AG04450 (cell line): ENCODE data around the gene LCP2. TPM values are rescaled to one million over a fixed set of nuclear protein-coding genes. Genes with fewer than 3 reads are reported as not detected.

Experiments used
- CTCF ChIA-PET: fragments of 300-600, 350-600 bp; formaldehyde crosslinking; extraction: SDS; loops from one replicate; lab custom pipeline; 2022; ENCODE audit warnings: antibody characterized with exemption, inconsistent platforms; lab: Charles Lee
- POLR2A ChIA-PET: fragments of 350-600 bp; formaldehyde crosslinking; extraction: SDS; loops from one replicate; lab custom pipeline; 2021; ENCODE audit warnings: antibody characterized with exemption, inconsistent platforms; lab: Yijun Ruan, JAX
- DNase-seq: peaks from one replicate; pipeline ENCODE4 v3.0.0-alpha.2; 2011; ENCODE audit warnings: low read depth, low spot score
- H3K27ac ChIP-seq: one replicate; pipeline ENCODE4 v1.5.1; 2012; ENCODE audit warnings: low read depth, low read length, control low read depth
- H3K27me3 ChIP-seq: one replicate; pipeline ENCODE4 v1.6.0; 2012; ENCODE audit warnings: low read length; ENCODE audit not compliant: control insufficient read depth, insufficient read depth
- H3K4me3 ChIP-seq: 2 replicates; pipeline ENCODE4 v1.5.1; 2011; ENCODE audit warnings: mild to moderate bottlenecking, low read depth, low read length, control low read depth
- H3K9me3 ChIP-seq: 2 replicates; pipeline ENCODE4 v1.5.1; 2012; ENCODE audit warnings: low read length; ENCODE audit not compliant: control insufficient read depth, insufficient read depth
- CTCF ChIP-seq: IDR thresholded peaks from 2 replicates; pipeline ENCODE4 v1.5.1; 2011; ENCODE audit warnings: low read depth, low read length, control low read depth, inconsistent platforms
- polyA plus RNA-seq: library from polyadenylated mRNA; depleted of rRNA; stranded (reverse); fragments of >200 nt; gene quantifications from 2 replicates; pipeline ENCODE4 v1.2.3, GENCODE V29; 2011

The LCP2 gene
- polyA plus RNA-seq, 1 experiment, result not detected

GRCh38 chr5:170317499-170317898 lies 19.9 kb upstream of the LCP2 start:
- Histone ChIP-seq H3K27me3 (no peaks in the 10 kb centered on the region), H3K9me3 (no peaks in the 10 kb centered on the region), H3K27ac (no peak overlapping the region), H3K4me3 (no peak overlapping the region)
- TF ChIP-seq CTCF, result no peak
- CTCF ChIA-PET, result no interaction called here
- POLR2A ChIA-PET, result no interaction called here
- DNase-seq, result no peak

- no peak for TF ChIP-seq CTCF
- POLR2A ChIA-PET, result no interaction called here
- Histone ChIP-seq H3K27me3 (no peaks in the 10 kb centered on the region), H3K4me3 (no peak overlapping the region), H3K9me3 (no peaks in the 10 kb centered on the region), H3K27ac (no peak overlapping the region)
- CTCF ChIA-PET, result no interaction called here
- DNase-seq, result no peak
These were observed 19.4 kb upstream of the LCP2 start for GRCh38 chr5:170316937-170317336.

GRCh38 chr5:170315154-170315553 lies 17.6 kb upstream of the LCP2 start:
- Histone ChIP-seq H3K4me3 (no peak overlapping the region), H3K9me3 (no peaks in the 10 kb centered on the region), H3K27ac (no peak overlapping the region), H3K27me3 (no peaks in the 10 kb centered on the region)
- ChIA-PET POLR2A (no interaction called here), CTCF (no interaction called here)
- TF ChIP-seq CTCF, result no peak
- DNase-seq, result no peak

- no peak for DNase-seq
- CTCF ChIA-PET, result no interaction called here
- POLR2A ChIA-PET, result no interaction called here
- no peaks in the 10 kb centered on the region for H3K27me3 ChIP-seq
- no peak overlapping the region for H3K4me3 ChIP-seq
- H3K9me3 ChIP-seq, result no peaks in the 10 kb centered on the region
- H3K27ac ChIP-seq, result no peak overlapping the region
- no peak for TF ChIP-seq CTCF
These were observed 17.0 kb upstream of the LCP2 start for GRCh38 chr5:170314541-170315095.

GRCh38 chr5:170313816-170314215 lies 16.2 kb upstream of the LCP2 start:
- H3K27ac ChIP-seq, result no peak overlapping the region
- DNase-seq, result no peak
- H3K4me3 ChIP-seq, result no peak overlapping the region
- POLR2A ChIA-PET, result no interaction called here
- CTCF ChIA-PET, result no interaction called here
- H3K9me3 ChIP-seq, result no peaks in the 10 kb centered on the region
- TF ChIP-seq CTCF, result no peak
- no peaks in the 10 kb centered on the region for H3K27me3 ChIP-seq
